ENCODE results near the gene FXN. TPM values are rescaled to one million over a fixed set of nuclear protein-coding genes. Genes with fewer than 3 reads are reported as not detected.

The FXN gene
- total RNA-seq, 4 donors from 2014 or later = 0.17 to 5.6 (median 3.0) TPM

DNA sequence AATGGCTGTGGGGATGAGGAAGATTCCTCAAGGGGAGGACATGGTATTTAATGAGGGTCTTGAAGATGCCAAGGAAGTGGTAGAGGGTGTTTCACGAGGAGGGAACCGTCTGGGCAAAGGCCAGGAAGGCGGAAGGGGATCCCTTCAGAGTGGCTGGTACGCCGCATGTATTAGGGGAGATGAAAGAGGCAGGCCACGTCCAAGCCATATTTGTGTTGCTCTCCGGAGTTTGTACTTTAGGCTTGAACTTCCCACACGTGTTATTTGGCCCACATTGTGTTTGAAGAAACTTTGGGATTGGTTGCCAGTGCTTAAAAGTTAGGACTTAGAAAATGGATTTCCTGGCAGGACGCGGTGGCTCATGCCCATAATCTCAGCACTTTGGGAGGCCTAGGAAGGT is 1.2 kb downstream of the FXN start:
- intact Hi-C loops (cut with DNase I; ENCODE audit: low total_unique reads) = no loop called here
- WGBS, 2 donors = 64 to 71% methylated on average over 10 of the region's 10 CpGs
- no peak overlapping the region for H3K4me3 ChIP-seq (ENCODE audit: low read depth, poor library complexity, severe bottlenecking)
- TF ChIP-seq POLR2A (IDR thresholded peaks at IDR 0.05) = no peak
- TF ChIP-seq, protein P1, sequence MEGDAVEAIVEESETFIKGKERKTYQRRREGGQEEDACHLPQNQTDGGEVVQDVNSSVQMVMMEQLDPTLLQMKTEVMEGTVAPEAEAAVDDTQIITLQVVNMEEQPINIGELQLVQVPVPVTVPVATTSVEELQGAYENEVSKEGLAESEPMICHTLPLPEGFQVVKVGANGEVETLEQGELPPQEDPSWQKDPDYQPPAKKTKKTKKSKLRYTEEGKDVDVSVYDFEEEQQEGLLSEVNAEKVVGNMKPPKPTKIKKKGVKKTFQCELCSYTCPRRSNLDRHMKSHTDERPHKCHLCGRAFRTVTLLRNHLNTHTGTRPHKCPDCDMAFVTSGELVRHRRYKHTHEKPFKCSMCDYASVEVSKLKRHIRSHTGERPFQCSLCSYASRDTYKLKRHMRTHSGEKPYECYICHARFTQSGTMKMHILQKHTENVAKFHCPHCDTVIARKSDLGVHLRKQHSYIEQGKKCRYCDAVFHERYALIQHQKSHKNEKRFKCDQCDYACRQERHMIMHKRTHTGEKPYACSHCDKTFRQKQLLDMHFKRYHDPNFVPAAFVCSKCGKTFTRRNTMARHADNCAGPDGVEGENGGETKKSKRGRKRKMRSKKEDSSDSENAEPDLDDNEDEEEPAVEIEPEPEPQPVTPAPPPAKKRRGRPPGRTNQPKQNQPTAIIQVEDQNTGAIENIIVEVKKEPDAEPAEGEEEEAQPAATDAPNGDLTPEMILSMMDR (IDR thresholded peaks at IDR 0.05) = no peak
- peak in 1 of 2 donors; percentile 81 for DNase-seq (ENCODE audit: low spot score in 2 of 2)

DNA sequence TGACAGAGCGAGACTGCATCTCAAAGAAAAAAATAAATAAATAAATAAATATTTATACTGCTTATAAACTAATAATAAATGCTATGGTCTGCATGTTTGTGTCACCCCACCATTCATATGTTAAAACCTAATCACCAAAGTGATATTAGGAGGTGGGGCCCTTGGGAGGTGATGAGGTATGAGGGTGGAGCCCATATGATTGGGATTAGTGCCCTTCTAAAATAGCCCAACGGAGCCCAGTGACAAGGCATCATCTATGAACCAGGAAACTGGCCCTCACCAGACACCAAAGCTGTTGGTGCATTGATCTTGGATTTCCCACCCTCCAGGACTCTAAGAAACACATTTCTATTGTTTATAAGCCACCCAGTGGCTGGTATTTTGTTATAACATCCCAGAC is 5.1 kb downstream of the FXN start:
- intact Hi-C loops (cut with DNase I; ENCODE audit: low total_unique reads) = no loop called here
- DNase-seq (ENCODE audit: low spot score in 2 of 2) = no peak
- 97 to 98% methylated on average over 2 of the region's 2 CpGs for WGBS, 2 donors
- H3K4me3 ChIP-seq (ENCODE audit: low read depth, poor library complexity, severe bottlenecking) = no peak overlapping the region
- no peak for TF ChIP-seq POLR2A (IDR thresholded peaks at IDR 0.05)
- TF ChIP-seq, protein P1 (IDR thresholded peaks at IDR 0.05) = no peak

DNA sequence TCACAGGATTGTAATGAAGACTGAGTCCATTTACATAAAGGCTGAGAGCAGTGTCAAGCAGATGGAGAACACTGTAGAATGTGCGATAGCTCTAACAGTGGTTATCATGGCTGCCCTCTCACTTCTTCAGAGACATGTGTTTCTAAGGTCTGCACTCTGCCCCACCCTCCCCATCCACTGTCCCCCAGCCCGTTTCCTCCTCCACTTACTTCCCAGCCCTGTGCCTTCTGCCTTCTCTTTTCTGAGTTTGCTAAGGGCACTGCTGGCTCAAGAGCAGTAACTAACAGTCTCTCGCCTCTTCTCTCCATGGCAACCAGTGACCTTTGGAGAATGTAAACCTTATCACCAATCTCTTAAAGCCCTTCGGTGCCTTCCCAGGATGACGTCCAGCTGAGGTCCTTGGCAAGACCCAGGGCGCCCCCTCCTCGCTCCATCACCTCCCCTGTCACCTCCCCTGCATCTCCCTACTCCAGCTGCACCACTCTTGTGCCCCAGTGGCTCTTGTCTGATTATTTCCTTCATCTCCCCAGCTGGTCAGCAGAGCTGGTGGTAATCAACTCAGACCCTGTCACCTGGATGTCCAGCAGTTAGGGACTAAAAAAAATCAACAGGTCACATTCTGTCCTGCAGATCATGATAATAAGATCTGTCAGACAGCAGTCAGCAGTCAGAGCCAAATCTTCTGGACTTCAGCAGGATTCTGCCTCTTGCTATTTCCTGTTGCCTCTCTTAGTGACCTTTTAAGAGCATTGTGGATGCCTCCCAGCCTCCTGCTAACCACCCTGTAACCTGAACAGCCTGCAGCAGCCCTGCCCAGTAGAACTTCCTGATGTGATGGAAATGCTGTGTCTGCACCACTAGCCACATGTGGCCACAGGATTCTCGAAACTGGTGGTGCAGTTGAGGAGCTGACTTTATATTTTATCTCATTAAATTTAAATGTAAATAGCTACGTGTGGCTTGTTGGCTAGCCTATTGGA is 9.0 kb downstream of the FXN start:
- no peak for TF ChIP-seq POLR2A (IDR thresholded peaks at IDR 0.05)
- TF ChIP-seq, protein P1 (IDR thresholded peaks at IDR 0.05) = no peak
- no peak overlapping the region for H3K4me3 ChIP-seq (ENCODE audit: low read depth, poor library complexity, severe bottlenecking)
- DNase-seq (ENCODE audit: low spot score in 2 of 2) = peak in 1 of 2 donors; percentile 71
- intact Hi-C loops (cut with DNase I; ENCODE audit: low total_unique reads) = loop anchor here (5.0 kb wide), 1 partner anchor 153 kb away; no protein-coding TSS in a partner anchor
- WGBS, 2 donors = 73 to 79% methylated on average over 9 of the region's 9 CpGs

DNA sequence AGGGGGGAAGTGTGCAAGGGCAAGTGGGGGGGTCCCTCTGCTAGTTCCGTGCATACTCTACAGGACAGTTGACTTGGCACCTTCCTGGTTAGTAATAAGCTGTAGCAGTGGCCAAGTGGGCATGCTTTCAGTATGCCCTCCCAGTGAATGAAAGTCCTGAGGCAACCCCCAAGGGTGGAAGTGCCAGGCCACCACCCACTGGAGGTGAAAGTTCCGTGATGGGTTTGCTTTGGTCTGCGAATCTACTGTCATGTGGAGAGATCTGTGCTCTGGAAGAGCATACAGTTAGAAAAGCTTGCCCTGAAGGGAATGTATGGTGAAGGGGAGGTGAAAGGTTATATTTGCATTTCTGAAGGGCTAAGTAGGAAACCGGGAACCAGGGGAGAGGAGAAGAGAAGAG is 10.3 kb downstream of the FXN start:
- TF ChIP-seq, protein P1 (IDR thresholded peaks at IDR 0.05) = no peak
- no peak for TF ChIP-seq POLR2A (IDR thresholded peaks at IDR 0.05)
- intact Hi-C loops (cut with DNase I; ENCODE audit: low total_unique reads) = loop anchor here (5.0 kb wide), 1 partner anchor 151 kb away; no protein-coding TSS in a partner anchor
- 85 to 89% methylated on average over 4 of the region's 4 CpGs for WGBS, 2 donors
- peak in 1 of 2 donors; percentile 65 for DNase-seq (ENCODE audit: low spot score in 2 of 2)
- no peak overlapping the region for H3K4me3 ChIP-seq (ENCODE audit: low read depth, poor library complexity, severe bottlenecking)

DNA sequence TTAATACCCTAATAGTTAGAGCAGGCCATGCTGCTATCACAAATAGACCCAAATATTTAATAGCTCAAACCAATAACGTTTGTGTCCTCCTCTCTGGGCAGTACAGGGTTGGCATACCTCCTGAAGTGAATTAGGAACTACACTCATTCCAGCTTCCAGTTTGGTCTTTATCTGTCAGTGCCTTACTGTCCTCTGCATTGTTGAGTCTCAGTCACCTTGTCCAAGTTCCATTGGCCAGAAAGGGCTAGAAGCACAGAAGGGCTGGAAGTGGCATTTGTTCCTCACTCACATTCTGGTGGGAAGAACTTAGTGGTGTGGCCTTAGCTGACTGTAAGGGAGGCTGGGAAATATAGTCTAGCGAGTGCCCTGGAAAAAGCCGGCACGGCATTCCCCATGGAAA is 11.2 kb downstream of the FXN start:
- intact Hi-C loops (cut with DNase I; ENCODE audit: low total_unique reads) = loop anchor here (5.0 kb wide), 1 partner anchor 151 kb away; no protein-coding TSS in a partner anchor
- WGBS, 2 donors = 68 to 76% methylated on average over 4 of the region's 4 CpGs
- TF ChIP-seq, protein P1 (IDR thresholded peaks at IDR 0.05) = no peak
- no peak for TF ChIP-seq POLR2A (IDR thresholded peaks at IDR 0.05)

More for the DNA sequence above, 11.2 kb downstream of the FXN start:
- no peak overlapping the region for H3K4me3 ChIP-seq (ENCODE audit: low read depth, poor library complexity, severe bottlenecking)
- DNase-seq (ENCODE audit: low spot score in 2 of 2) = no peak
